Neural progenitor cell (in vitro differentiated cells): ENCODE data around the gene LZTS3.

ENCODE experiments used
- EZH2 ChIP-seq: fragments of 200-600 bp; sonication (generic); IDR thresholded peaks from 2 replicates; pipeline ENCODE4 v1.6.1; 2017; ENCODE audit warnings: antibody characterized with exemption, mild to moderate bottlenecking, moderate library complexity
- EZH2phosphoT487 ChIP-seq: fragments of 200-600 bp; sonication (generic); IDR thresholded peaks from 2 replicates; pipeline ENCODE4 v1.6.1; 2017; ENCODE audit warnings: antibody characterized with exemption
- TF ChIP-seq, protein P1 (sequence below): fragments of 200-600 bp; sonication (generic); IDR thresholded peaks from 2 replicates; pipeline ENCODE4 v1.5.1; 2017; ENCODE audit warnings: antibody characterized with exemption, mild to moderate bottlenecking

DNA sequence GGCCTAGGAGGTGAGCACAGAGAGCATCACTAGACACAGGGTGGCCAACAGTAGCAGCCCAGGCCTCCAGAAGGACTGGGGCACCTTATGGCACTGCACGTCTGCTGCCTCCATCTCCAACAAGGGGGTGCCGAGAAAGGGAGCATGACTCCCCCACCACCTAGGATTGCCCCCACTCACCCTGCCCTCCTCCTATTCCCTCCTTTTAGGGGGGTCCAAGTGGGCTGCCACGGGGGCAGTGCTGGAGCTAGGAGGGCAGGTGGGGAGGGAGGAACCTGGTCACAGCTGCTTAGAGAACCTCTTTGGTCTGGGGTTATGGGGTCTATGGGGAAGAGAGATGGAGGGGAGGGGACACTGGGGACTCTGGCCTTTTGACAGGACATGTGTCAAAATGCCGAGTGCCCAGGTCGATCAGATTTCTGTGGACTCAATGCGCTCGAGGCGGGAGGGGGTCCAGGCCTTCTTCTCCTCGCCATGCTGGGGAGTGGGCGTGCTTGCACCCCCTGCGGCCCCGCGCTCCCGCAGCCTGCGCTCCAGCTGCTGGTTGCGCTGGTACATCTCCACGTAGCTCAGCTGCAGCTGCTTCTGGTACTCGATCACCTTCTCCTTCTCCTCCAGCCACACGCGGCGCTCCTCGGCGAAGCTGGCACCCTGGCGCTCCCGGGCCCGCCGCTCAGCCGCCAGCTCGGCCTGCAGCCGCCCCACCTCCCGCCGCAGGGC lies 9.1 kb downstream of the LZTS3 start:
- TF ChIP-seq, protein P1, sequence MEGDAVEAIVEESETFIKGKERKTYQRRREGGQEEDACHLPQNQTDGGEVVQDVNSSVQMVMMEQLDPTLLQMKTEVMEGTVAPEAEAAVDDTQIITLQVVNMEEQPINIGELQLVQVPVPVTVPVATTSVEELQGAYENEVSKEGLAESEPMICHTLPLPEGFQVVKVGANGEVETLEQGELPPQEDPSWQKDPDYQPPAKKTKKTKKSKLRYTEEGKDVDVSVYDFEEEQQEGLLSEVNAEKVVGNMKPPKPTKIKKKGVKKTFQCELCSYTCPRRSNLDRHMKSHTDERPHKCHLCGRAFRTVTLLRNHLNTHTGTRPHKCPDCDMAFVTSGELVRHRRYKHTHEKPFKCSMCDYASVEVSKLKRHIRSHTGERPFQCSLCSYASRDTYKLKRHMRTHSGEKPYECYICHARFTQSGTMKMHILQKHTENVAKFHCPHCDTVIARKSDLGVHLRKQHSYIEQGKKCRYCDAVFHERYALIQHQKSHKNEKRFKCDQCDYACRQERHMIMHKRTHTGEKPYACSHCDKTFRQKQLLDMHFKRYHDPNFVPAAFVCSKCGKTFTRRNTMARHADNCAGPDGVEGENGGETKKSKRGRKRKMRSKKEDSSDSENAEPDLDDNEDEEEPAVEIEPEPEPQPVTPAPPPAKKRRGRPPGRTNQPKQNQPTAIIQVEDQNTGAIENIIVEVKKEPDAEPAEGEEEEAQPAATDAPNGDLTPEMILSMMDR, result no peak
- no peak for TF ChIP-seq EZH2
- no peak for TF ChIP-seq EZH2phosphoT487
